Medulla oblongata (tissue), 1 donor: Measurements from ENCODE around the gene PRKN.

Source experiments
- DNase-seq: peaks from one replicate; pipeline ENCODE4 v3.0.0-alpha.2; 2015; ENCODE audit errors: extremely low spot score

PRKN gene

DNA sequence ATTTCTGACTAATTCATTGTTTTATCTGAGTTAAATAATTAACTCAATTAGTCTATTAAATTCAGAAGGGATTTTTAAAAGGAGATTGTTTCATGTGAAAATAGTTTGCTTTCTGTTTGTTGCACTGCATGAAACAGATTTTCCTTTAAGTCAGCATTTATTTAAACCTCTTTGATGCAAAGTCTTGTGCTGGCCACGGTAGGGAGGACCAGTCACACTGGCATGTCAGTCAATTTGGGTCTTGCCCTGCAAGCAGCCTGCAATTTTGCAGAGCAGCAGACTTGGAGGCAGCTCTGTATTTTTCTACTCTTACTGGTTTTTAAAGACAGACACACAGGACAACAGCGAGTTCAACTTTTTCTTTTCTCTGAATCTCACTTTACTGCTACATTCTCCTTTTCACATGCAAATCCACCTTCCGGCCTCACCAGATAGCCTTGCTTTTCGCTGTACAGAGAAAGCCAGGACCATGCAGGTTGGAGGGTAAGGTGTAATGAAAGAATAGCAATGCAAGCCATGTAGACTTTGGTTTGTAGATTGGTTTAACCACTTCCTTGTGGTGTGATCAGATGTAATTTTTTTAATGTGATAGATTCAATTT is 763.8 kb downstream of the PRKN start:
- no peak for DNase-seq

DNA sequence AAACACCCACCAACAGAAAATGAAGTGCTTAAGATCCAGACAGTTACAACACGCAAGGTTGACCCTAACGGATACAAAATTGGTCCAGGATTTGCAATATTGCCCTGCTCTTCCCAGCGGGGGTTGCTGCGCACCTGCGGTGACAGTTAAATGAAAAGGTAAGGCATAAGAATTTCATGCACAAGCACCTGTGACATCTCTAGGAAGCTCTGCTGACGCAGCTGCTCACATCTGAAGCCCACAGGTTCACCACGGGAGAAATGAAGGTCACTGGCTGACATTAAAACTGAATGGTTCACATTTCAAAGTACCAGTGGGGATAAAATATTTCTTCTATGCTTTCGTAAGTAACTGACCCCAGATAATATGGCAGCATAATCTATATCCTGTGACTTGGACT is 764.4 kb downstream of the PRKN start:
- DNase-seq: no peak

DNA sequence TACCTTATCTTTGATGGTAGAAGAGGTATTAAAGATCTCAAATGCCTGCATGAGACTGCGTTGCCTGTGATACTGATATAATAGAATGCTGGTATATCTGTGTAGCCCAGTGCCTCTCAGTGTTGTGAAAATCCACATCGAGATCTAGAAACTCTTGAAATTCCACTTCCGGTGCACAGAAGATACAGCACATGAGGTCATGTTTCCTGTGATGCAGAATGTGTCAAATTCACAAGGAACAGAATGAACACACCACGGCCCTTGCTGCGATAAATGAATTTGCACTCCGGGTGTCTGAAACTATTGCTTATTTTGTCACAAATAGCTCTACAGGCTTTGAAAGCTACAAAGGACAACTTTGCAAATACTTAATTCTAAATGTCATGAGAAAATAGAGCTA is 765.8 kb downstream of the PRKN start:
- DNase-seq: no peak

DNA sequence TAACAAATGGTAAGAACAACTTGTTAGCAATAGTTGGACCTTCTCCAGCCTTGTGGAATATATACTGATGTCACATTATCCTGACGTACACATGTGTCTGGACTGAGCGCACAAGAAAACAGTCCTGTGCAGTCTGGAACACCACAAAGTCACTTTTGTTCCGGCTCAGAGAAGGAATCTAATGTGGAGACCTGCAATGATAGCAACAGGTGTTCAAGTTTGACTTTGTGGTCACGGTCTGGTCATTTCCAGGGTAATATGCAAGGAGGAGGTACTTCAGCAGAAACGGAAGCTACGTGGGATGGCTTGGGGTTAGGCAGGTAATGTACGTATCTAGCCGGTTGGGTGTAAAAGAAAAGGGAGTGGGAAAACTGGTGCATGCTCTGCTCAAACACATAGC is 766.5 kb downstream of the PRKN start:
- no peak for DNase-seq

DNA sequence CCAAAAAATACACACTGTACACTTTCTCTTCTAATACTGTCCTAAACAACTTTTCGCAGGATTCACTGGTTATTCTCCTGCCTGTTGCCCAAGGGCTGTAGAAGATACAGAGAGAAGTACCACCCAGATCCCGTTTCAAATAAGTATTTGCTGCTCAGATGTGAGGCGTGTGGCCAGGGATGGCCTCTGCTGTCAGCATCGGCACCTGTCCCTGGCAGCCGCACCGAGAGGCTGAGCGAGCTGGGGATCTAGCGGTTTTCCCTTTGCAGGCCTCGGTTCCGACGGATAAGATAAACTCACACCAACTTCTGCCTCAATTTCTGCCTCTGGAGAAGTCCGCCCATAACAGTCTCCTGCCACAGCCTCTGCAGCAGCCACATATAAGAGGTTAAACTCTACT is 768.5 kb downstream of the PRKN start:
- no peak for DNase-seq

DNA sequence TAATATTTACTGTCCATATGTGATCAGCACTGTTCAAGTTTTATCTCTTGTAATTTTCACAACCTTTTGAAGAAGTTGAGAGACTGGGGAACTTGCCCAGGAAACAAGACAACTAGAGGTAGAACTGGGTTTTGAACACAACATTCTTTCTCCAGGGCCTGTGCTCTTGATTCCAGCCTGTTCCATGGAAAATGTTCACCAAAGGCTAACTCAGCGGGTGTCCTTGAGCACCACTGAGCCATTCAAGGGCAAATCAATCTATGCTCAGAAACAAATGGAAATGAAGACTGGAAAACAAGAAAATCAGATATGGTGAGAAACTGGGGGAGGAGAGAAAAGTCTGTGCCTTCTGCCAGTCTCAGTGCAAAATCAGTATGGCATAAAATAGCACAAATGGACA is 771.5 kb downstream of the PRKN start:
- no peak for DNase-seq

DNA sequence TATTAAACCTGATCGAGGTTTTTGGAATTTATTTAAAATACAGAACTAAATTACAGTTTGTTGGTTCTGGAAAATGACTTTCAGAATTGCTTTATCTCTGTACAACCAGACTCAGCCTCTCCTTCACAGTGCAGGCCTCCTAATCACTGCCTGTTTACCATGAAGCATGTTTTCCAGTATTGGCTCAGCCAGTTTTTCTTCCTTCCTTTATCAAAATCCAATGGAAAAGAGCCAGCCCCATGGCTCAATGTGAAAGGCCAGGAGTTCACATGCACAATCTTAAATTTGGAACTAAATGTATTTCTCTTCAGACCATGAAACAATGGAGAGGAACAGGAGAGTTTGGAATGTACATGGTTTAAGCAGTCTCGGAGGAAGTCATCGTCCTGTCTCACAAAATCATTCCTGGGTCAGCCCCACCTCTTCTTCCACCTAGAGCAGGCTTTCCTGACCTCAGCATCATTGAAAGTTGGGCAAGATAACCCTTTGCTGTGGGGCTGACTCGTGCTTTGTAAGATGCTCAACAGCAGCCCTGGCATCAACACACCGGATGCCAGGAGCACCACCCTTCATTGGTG is 772.8 kb downstream of the PRKN start:
- DNase-seq: no peak

DNA sequence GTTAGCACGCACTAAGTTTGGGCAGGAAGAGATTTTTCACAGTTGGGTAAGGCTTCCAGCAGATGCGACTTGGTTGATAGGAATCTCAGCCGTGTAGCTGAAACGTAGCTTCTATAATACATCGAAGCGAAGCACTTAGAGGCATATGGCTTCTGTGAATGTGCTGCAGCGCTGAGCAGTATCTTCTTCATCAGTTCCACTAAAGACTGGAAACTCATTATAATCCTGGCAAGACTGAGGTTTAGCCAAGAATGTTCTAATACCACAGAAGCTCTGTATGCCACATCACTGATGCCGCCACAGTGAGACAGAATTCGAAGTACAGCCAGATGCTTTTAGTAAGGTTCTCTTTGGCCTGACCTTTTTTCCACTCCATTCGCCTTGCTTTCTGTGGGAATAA is 773.5 kb downstream of the PRKN start:
- DNase-seq: no peak

DNA sequence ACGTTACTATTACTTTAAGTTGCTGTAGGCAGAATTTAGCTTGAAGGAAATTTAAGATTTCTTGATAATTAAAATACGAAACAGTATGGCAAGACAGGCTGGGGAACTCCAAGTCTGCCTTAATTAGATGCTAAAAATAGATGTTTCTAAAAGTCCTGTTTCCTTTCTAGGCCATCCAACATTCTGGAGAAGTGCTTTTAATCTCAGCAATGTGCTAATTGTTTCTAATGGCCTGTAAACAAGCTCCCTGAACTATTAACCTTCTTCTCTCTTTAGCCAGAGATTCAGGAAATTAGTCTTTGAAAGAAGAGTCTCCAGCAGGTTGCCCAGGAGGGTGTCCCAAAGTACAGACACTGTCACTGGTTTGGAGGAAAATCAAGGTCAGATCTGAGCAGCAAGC is 776.4 kb downstream of the PRKN start:
- DNase-seq: peak; percentile 4

DNA sequence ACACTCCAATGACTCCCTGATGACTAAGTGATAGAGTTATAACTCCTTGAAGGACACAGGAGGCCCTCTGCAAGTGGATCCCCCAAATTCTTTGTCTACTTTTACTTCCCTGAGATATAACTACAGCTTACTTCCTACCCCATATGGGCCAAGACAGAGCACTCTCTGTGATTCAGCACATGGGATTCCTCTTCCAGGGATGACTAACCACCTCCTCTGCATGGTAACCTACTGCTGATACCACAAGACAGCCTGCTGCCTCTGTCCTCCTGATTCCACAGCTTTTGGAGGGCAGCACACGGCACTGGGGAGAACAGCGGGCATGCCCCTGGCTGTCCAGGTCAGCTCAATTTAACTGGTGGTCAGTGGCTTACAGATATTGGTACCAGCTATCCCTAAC is 778.0 kb downstream of the PRKN start:
- no peak for DNase-seq

DNA sequence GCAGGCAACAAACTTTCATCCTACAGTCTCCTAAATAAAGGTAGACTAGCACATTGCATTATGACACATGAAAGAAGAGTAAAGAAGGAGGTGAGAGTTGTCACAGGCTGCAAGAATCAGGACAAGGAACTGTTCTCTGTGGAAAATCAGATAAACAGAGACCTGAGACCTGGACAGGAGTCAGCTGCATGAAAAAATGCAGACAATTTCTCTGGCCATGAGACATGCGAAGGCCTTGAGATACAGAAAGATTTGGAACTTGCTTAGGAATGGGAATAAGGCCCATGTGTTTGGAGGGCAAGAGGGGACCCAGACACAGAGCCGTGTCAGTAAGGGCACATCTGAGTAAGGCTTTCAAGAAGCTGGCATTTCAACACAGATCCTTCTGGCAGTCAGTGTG is 779.1 kb downstream of the PRKN start:
- DNase-seq: no peak

DNA sequence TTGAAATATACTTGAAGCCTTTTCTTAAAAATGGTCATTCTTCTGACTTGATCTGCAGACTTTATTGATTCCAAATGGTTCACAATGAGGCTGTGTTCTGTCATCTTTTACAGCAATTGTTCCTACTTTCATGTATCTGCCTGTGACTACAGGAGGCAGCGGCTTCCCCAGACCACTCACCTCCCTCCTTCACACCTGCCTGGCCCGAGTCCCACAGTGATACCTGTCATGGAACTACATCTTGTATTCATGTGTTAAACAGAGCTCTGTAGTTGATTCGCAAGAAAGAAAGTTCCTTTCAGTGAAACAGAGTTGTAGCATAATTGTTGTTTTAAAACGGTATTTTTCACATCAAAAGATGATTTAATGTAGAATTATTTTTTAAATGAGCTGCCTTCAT is 780.2 kb downstream of the PRKN start:
- DNase-seq: no peak

DNA sequence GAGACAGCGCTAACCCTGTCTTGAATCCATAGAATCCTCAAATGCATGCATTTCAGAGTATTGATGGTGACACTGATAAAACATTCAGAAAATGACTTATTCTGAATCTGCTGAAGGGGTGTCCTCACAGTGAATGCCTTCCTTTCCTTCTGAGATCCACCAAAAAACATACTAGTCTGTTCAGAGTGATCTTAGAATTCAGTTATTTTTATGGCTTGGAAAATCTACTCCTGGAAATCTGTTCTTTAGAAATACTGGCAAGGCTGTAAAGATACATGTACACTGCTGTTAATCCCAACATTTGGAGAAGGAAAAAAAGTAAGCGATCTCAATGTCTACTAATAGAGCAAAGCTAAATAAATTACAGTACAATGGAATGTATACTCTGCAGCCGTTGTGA is 781.1 kb downstream of the PRKN start:
- no peak for DNase-seq

DNA sequence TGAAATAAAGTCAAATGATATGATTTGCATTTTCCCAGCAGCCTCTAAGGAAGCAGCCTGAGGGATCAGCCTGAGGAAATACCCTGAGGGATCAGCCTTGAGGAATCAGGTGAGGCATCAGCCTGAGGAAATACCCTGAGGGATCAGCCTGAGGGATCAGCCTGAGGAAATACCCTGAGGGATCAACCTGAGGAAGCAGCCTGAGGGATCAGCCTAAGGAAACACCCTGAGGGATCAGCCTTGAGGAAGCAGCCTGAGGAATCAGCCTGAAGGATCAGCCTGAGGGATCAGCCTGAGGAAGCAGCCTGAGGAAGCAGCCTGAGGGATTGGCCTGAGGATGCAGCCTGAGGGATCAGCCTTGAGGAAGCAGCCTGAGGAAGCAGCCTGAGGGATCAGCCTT is 784.0 kb downstream of the PRKN start:
- no peak for DNase-seq

DNA sequence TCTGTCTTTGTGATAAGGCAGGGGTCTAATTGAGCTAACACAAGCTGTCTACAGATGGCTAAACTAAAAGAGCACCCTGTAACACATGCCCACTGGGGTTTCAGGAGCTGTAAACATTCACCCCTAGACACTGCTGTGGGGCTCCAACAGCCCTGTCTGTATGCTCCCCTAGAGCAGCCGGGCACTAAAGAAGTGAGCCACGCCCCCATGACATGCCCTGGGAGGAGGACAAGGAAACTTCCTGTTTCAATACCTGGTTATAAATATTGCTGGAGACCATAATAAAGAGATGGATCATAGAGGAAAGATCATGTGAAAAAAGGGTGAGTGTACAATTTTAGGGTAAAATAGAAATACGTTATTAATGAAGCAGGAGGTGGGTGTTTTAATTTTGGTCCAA is 786.0 kb downstream of the PRKN start:
- DNase-seq: no peak

DNA sequence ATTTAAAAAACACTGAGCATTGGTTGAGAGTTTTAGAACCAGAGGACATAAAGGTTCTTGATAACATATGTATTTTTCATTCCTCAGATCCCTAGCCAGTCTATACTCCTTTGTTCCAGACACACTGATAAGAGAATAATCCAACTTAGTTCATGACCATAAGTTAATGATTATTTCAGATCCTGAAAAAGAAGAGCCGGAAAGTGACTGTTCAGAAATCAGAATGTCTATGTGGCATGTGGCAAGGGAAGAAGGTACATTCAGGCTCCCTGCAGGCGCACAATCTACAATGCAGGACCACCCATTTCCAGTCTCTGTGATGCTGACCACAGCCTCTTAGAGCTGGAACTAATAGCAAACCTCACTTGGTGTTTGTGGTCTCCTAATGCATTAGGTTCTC is 787.0 kb downstream of the PRKN start:
- no peak for DNase-seq

DNA sequence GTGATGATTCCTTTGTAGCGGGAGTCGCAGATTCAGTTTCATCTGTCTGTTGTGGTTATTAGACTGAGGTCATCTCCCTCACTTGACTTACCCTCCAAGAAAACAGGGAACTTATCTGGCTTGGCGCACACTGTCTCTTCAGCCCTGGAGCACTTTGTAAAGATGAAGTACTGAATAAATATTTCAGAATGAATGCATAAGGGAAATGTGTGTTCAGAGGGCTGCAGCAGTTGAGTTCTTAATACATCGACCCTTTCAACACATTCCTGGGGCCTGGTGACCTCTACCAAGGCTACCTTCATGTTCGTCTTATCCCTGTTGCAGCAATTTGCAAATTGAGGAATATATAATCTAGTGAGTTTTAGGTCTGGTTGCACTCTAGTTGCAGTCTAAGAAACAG is 801.2 kb downstream of the PRKN start:
- no peak for DNase-seq

DNA sequence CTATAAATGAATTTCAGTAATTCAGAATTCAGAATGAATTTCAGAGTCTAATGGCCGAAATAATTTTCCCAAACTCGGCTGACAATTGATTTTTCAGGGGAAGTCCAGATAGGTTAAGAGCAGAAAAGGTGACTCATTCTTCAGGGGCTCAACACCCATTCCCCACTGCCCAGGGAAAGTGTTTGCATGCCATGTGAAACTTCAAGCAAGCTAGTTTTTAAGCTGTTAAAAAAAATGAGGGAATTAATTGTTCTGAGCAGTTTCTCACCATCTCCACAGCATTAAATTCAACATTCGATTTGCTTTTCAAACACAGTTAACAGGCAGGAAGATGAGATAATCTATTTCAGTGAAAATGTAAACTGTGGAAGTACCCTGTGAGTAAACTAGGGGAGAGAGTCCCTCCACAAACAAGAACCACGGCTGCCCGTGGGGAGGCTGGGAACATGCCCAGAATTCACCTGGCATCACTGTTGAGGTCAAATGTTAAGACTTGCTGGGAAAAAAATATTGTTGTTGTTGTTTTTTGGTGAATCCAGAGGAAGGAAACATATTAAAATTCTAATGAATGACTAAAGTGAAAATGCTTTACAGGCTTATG is 803.0 kb downstream of the PRKN start:
- DNase-seq: no peak

DNA sequence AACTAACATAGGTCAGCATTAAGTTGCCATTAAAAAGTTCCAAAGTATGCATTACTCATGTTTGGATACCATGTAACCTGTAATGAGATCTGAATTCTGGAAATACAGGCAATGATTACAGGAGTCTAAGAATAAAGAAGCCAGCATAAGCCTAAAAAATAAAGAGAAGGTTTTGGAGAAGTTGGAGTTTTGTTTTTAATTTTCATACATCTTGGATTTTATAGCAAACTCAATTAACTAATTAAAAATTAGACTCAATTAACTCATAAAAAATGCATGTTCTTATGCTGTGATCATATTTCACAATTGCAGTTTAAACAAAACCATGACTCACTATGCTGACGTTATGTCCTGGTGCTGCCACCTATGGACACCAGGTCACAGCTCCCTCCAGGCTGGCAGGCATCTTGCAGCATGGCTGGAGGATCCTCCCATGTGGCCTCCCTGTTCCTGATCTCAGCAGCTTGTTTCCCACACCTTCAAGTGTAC is 804.9 kb downstream of the PRKN start:
- DNase-seq: peak; percentile 56

DNA sequence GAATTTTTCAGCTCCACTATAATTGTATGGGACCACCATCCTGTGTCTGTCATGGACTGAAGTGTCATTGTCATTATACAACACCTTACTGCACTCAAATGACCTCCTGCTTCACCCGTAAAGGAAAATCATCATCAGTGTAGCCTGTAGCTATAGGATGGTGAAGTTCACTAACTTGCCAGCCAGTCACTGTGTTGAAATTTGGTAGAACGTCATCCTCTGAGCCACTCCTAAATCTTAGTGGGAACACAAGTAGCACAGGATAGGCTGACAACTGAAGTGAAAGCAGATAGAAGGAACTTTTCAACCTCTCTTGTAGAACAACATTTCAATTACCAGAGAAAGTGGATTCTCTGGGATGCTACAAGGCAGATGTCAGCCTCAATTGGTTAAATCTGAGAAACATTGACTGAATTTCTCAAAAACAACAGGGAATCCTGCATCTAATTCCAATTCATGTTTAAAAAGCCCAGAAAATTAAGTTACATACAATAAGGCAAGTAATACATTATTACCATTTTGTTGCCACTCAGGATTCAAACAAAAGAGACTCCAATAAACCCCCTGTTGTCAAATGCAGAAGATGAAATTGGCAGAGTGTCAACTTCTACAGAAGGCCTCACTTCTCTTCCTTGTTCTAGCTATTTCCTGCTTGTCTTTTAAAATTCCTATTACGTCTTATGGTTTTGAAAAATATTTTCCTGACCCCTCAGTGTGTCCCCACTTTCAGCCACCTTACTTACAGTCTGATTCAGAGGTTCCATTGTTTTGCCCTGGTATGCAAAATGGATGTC is 805.8 kb downstream of the PRKN start:
- DNase-seq: peak; percentile 53

DNA sequence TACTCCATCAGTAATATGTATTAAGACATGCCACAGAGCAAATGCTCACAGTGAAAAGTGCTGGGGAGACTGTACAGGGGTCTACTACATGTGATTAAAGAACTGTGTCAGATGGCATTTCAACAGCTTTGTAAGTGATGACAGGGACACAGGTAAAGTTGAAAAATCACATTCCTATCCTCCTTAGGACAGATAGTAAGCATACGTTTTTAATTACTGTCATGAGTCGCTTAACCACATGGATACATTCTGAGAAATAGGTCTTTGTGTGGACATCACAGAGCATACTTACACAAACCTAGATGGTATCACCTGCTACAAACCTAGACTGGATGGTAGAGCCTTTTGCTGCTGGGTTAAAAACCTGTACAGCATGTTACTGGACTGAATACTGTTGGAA is 807.9 kb downstream of the PRKN start:
- no peak for DNase-seq

DNA sequence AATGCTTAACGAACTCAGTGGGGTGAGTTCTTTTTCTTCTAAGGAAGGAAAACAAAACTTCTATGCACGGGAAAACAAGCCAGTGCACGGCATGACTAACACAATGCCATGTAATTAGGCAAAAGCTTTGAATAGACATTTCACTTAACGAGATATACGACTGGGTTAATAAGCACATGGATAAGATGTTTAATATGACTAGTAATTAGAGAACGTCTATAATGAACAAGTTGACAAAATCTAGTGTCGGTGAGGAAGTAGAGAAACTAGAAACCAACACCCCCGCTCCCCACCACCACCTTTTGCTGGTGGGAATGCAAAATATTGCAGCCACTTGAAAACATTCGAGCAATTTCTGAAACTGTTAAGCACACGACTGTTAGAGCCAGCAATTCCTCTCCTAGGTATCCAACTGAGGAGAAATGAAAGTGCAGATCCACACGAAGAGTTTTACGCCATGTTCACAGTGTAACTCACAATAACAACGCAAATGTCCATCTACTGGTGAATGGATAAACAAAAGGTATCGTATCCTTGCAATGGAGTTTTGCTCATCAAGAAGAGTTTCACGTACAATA is 808.8 kb downstream of the PRKN start:
- no peak for DNase-seq
